ENCODE measurements around the gene SSBP3. TPM values are rescaled to one million over a fixed set of nuclear protein-coding genes. Genes with fewer than 3 reads are reported as not detected.

SSBP3 gene
- total and polyA plus RNA-seq, 2 donors from 2014 or later, result 33.3 to 49.6 TPM

- DNase-seq (no peak), FAIRE-seq (no peak)
- intact Hi-C loops (cut with DNase I), result no loop called here
- Histone ChIP-seq H3K27me3 (ENCODE audit: control insufficient read depth, insufficient read depth, low read length) (no peaks in the 10 kb centered on the region), H3K36me3 (ENCODE audit: control insufficient read depth in 2 of 3, insufficient read depth in 3 of 3, low read length in 3 of 3) (no peaks in the 10 kb centered on the region), H3K9me3 (ENCODE audit: control insufficient read depth in 2 of 3, insufficient read depth in 1 of 3, low read length in 3 of 3) (no peaks in the 10 kb centered on the region), H3K4me3 (ENCODE audit: low read length in 3 of 3) (no peak overlapping the region), H3K27ac (ENCODE audit: low read depth in 2 of 2, low read length in 2 of 2) (no peak overlapping the region), H3K4me1 (ENCODE audit: control insufficient read depth in 2 of 3, insufficient read depth in 2 of 3, low read depth in 1 of 3, low read length in 3 of 3) (peaks cover 0 to 9% (median 9%) of the 10 kb centered on the region in 3 donors), H3K9ac (ENCODE audit: low read length in 3 of 3) (no peak overlapping the region)
- no peak for TF ChIP-seq CTCF (IDR thresholded peaks at IDR 0.05; ENCODE audit: borderline replicate concordance, extremely low read depth, insufficient read depth)
These were observed 91.5 kb downstream of the SSBP3 start for GRCh38 chr1:54314696-54315095.

GRCh38 chr1:54312796-54313316, 93.3 kb downstream of the SSBP3 start:
- Histone ChIP-seq H3K4me3 (ENCODE audit: low read length in 3 of 3) (no peak overlapping the region), H3K27ac (ENCODE audit: low read depth in 2 of 2, low read length in 2 of 2) (peak overlapping the region; percentile 78 to 86), H3K9me3 (ENCODE audit: control insufficient read depth in 2 of 3, insufficient read depth in 1 of 3, low read length in 3 of 3) (no peaks in the 10 kb centered on the region), H3K4me1 (ENCODE audit: control insufficient read depth in 2 of 3, insufficient read depth in 2 of 3, low read depth in 1 of 3, low read length in 3 of 3) (peaks cover 0 to 9% (median 9%) of the 10 kb centered on the region in 3 donors), H3K36me3 (ENCODE audit: control insufficient read depth in 2 of 3, insufficient read depth in 3 of 3, low read length in 3 of 3) (no peaks in the 10 kb centered on the region), H3K9ac (ENCODE audit: low read length in 3 of 3) (peak overlapping the region in 1 of 3 donors; percentile 40), H3K27me3 (ENCODE audit: control insufficient read depth, insufficient read depth, low read length) (no peaks in the 10 kb centered on the region)
- peak in 4 of 5 donors; percentile 51 to 85 (median 69) for DNase-seq
- intact Hi-C loops (cut with DNase I), result no loop called here
- TF ChIP-seq CTCF (IDR thresholded peaks at IDR 0.05; ENCODE audit: borderline replicate concordance, extremely low read depth, insufficient read depth), result no peak
- FAIRE-seq, result no peak

- peaks cover 0 to 9% (median 9%) of the 10 kb centered on the region in 3 donors for H3K4me1 ChIP-seq (ENCODE audit: control insufficient read depth in 2 of 3, insufficient read depth in 2 of 3, low read depth in 1 of 3, low read length in 3 of 3)
These were observed 94.7 kb downstream of the SSBP3 start for GRCh38 chr1:54311506-54311905.

More at GRCh38 chr1:54311506-54311905, 94.7 kb downstream of the SSBP3 start:
- H3K4me3 ChIP-seq (ENCODE audit: low read length in 3 of 3), result no peak overlapping the region
- no peak for TF ChIP-seq CTCF (IDR thresholded peaks at IDR 0.05; ENCODE audit: borderline replicate concordance, extremely low read depth, insufficient read depth)
- H3K36me3 ChIP-seq (ENCODE audit: control insufficient read depth in 2 of 3, insufficient read depth in 3 of 3, low read length in 3 of 3), result no peaks in the 10 kb centered on the region
- no peaks in the 10 kb centered on the region for H3K9me3 ChIP-seq (ENCODE audit: control insufficient read depth in 2 of 3, insufficient read depth in 1 of 3, low read length in 3 of 3)
- H3K27ac ChIP-seq (ENCODE audit: low read depth in 2 of 2, low read length in 2 of 2), result no peak overlapping the region
- no peak for FAIRE-seq
- no peak overlapping the region for H3K9ac ChIP-seq (ENCODE audit: low read length in 3 of 3)
- H3K27me3 ChIP-seq (ENCODE audit: control insufficient read depth, insufficient read depth, low read length), result no peaks in the 10 kb centered on the region
- intact Hi-C loops (cut with DNase I), result no loop called here
- DNase-seq, result no peak
